K562 (cell line): ENCODE results near the gene KDELR3.

Experiments used
- MTF1 ChIP-seq: fragments of 250-450 bp; sonication (Bioruptor Pico); IDR thresholded peaks from 2 replicates; pipeline ENCODE4 v1.9.0; 2021; ENCODE audit warnings: moderate library complexity, mild to moderate bottlenecking, inconsistent platforms, borderline replicate concordance
- NR3C1 ChIP-seq: sonication (generic); formaldehyde crosslinking; IDR thresholded peaks from 2 replicates; pipeline ENCODE4 v1.8.1; 2022; ENCODE audit warnings: missing genetic modification reagents
- TF ChIP-seq, protein P1 (sequence below), 3 experiments: IDR thresholded peaks in 2 of 3; conservative IDR thresholded peaks in 1 of 3; 2 replicates each; pipeline ENCODE4 v1.5.1; 2011 to 2012; ENCODE audit warnings: low read length in 3 of 3, mild to moderate bottlenecking in 3 of 3, control low read depth in 2 of 3, improper control_type of control experiment in 1 of 3, inconsistent platforms in 1 of 3, low read depth in 1 of 3, mixed read lengths in 1 of 3, moderate library complexity in 1 of 3; ENCODE audit not compliant: insufficient read depth in 2 of 3
- TF ChIP-seq, protein P2 (sequence below): fragments of 450-650 bp; formaldehyde crosslinking; IDR thresholded peaks from 2 replicates; pipeline ENCODE4 v1.4.0; 2020; ENCODE audit warnings: mild to moderate bottlenecking, moderate library complexity
- TF ChIP-seq, protein P3 (sequence below): sonication (generic); formaldehyde crosslinking; IDR thresholded peaks from 2 replicates; pipeline ENCODE4 v1.8.1; 2023; ENCODE audit warnings: mild to moderate bottlenecking, missing genetic modification reagents

DNA sequence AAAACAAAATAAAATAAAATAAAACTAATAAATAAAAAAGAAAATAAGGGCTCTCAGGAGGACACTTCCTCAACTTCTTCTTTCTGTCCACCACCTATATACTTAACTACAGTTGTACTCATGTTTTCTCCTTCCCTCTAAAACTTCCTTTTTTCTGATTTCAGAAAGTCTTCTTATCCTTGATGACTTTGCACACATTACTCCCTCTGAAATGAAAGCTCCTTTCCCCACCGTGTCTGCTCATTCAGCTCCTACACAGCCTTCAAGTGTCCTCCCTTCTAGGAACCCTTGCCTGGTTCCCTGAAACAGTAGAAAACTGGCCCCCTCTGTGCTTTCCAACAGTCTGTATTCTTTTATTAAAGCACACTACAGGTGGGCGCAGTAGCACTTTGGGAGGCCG, 56.5 kb downstream of the KDELR3 start:
- TF ChIP-seq, protein P1, sequence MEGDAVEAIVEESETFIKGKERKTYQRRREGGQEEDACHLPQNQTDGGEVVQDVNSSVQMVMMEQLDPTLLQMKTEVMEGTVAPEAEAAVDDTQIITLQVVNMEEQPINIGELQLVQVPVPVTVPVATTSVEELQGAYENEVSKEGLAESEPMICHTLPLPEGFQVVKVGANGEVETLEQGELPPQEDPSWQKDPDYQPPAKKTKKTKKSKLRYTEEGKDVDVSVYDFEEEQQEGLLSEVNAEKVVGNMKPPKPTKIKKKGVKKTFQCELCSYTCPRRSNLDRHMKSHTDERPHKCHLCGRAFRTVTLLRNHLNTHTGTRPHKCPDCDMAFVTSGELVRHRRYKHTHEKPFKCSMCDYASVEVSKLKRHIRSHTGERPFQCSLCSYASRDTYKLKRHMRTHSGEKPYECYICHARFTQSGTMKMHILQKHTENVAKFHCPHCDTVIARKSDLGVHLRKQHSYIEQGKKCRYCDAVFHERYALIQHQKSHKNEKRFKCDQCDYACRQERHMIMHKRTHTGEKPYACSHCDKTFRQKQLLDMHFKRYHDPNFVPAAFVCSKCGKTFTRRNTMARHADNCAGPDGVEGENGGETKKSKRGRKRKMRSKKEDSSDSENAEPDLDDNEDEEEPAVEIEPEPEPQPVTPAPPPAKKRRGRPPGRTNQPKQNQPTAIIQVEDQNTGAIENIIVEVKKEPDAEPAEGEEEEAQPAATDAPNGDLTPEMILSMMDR (IDR thresholded peaks at IDR 0.05 in 2 of 3, conservative IDR thresholded peaks at IDR 0.05 in 1 of 3; ENCODE audit: insufficient read depth in 2 of 3, low read depth in 1 of 3, low read length in 3 of 3): no peak
- TF ChIP-seq, protein P2, sequence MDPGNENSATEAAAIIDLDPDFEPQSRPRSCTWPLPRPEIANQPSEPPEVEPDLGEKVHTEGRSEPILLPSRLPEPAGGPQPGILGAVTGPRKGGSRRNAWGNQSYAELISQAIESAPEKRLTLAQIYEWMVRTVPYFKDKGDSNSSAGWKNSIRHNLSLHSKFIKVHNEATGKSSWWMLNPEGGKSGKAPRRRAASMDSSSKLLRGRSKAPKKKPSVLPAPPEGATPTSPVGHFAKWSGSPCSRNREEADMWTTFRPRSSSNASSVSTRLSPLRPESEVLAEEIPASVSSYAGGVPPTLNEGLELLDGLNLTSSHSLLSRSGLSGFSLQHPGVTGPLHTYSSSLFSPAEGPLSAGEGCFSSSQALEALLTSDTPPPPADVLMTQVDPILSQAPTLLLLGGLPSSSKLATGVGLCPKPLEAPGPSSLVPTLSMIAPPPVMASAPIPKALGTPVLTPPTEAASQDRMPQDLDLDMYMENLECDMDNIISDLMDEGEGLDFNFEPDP: no peak
- TF ChIP-seq, protein P3, sequence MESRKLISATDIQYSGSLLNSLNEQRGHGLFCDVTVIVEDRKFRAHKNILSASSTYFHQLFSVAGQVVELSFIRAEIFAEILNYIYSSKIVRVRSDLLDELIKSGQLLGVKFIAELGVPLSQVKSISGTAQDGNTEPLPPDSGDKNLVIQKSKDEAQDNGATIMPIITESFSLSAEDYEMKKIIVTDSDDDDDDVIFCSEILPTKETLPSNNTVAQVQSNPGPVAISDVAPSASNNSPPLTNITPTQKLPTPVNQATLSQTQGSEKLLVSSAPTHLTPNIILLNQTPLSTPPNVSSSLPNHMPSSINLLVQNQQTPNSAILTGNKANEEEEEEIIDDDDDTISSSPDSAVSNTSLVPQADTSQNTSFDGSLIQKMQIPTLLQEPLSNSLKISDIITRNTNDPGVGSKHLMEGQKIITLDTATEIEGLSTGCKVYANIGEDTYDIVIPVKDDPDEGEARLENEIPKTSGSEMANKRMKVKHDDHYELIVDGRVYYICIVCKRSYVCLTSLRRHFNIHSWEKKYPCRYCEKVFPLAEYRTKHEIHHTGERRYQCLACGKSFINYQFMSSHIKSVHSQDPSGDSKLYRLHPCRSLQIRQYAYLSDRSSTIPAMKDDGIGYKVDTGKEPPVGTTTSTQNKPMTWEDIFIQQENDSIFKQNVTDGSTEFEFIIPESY (CRISPR knock-in tag): no peak
- TF ChIP-seq MTF1: no peak
- TF ChIP-seq NR3C1 (CRISPR knock-in tag): no peak
